Tibial nerve (tissue), 4 donors: Measurements from ENCODE around the gene ZCCHC10.

Experiments used
- CTCF ChIP-seq, 5 experiments: fragments of 200-600 bp in 3 of 5; fragments of 450-650 bp in 2 of 5; sonication (generic) in 3 of 5; IDR thresholded peaks; one replicate each; pipeline ENCODE4 v1.5.1; 2016 to 2019; ENCODE audit warnings: antibody characterized with exemption in 5 of 5, mild to moderate bottlenecking in 3 of 5, moderate library complexity in 2 of 5
- EP300 ChIP-seq, 2 donors: sonication (generic); formaldehyde crosslinking; IDR thresholded peaks; one replicate each; pipeline ENCODE4 v1.6.1; 2017; ENCODE audit warnings: antibody characterized with exemption in 2 of 2, mild to moderate bottlenecking in 1 of 2
- POLR2A ChIP-seq, 2 donors: fragments of 450-650 bp; IDR thresholded peaks; one replicate each; pipeline ENCODE4 v1.6.1; 2017; ENCODE audit warnings: antibody characterized with exemption in 2 of 2, mild to moderate bottlenecking in 2 of 2, moderate library complexity in 2 of 2

- TF ChIP-seq CTCF (IDR thresholded peaks at IDR 0.05) (no peak), EP300 (IDR thresholded peaks at IDR 0.05) (no peak), POLR2A (IDR thresholded peaks at IDR 0.05) (no peak)
These were observed 30.0 kb downstream of the ZCCHC10 start for GRCh38 chr5:132996307-132996706.
